Endothelial cell of umbilical vein (primary cell): ENCODE results near the gene PAQR4. TPM values are rescaled to one million over a fixed set of nuclear protein-coding genes. Genes with fewer than 3 reads are reported as not detected.
A peak's percentile ranks its signal among the peaks of the same experiment; 100 is the strongest.

Experiments used
- BruUV-seq: library from RNA; stranded (reverse); fragments of 400-500 nt; replicated peaks from 2 replicates; lab custom pipeline; 2021; lab: Mats Ljungman, UMichigan
- CTCF ChIA-PET: fragments of 300-600, 350-600 bp; sonication (Branson Sonifier 250); formaldehyde crosslinking; loops from one replicate; lab custom pipeline; 2021; ENCODE audit warnings: antibody characterized with exemption, inconsistent platforms; lab: Charles Lee
- POLR2A ChIA-PET: fragments of 300-600, 350-600 bp; sonication (Branson Sonifier 250); formaldehyde crosslinking; loops from one replicate; lab custom pipeline; 2021; ENCODE audit warnings: antibody characterized with exemption, inconsistent platforms; lab: Charles Lee
- DNase-seq: peaks from one replicate; pipeline ENCODE4 v3.0.0-alpha.2; 2011; ENCODE audit warnings: low read depth, low spot score
- FAIRE-seq: peaks from 2 replicates; lab custom pipeline; 2011; peaks lifted over from hg19 to GRCh38; lab: Jason Lieb, UNC
- H2AFZ ChIP-seq: 2 replicates; pipeline ENCODE4 v1.6.0; 2012; ENCODE audit warnings: low read depth, low read length, control low read depth, inconsistent platforms
- H3K27ac ChIP-seq: 2 replicates; pipeline ENCODE4 v1.5.1; 2011; ENCODE audit warnings: low read depth, mild to moderate bottlenecking, control low read depth, low read length, moderate library complexity; ENCODE audit not compliant: insufficient read depth
- H3K27me3 ChIP-seq, 2 experiments: 2 replicates each; pipeline versions ENCODE4 v1.6.0 to v1.6.1; 2011; ENCODE audit warnings: low read length in 2 of 2, mixed read lengths in 1 of 2; ENCODE audit not compliant: control insufficient read depth in 2 of 2, insufficient read depth in 2 of 2
- H3K36me3 ChIP-seq, 2 experiments: 2 replicates in 1 of 2; 3 replicates in 1 of 2; pipeline ENCODE4 v1.5.1; 2011; ENCODE audit warnings: low read length in 2 of 2, mild to moderate bottlenecking in 1 of 2, moderate library complexity in 1 of 2; ENCODE audit not compliant: control insufficient read depth in 2 of 2, insufficient read depth in 2 of 2; ENCODE audit errors: extremely low read depth in 1 of 2
- H3K4me1 ChIP-seq: 3 replicates; pipeline ENCODE4 v1.5.1; 2011; ENCODE audit warnings: mild to moderate bottlenecking, low read length; ENCODE audit not compliant: control insufficient read depth, insufficient read depth; ENCODE audit errors: extremely low read depth
- H3K4me2 ChIP-seq: 2 replicates; pipeline ENCODE4 v1.6.1; 2011; ENCODE audit warnings: low read length, control low read depth, mixed read lengths; ENCODE audit not compliant: insufficient read depth
- H3K4me3 ChIP-seq, 3 experiments: fragments of 200-600 bp in 1 of 3; sonication (generic), shearing (Covaris generic) in 1 of 3; replicated peaks in 1 of 3; 2 replicates each; pipeline ENCODE4 v1.5.1; 2011 to 2016; ENCODE audit warnings: control low read depth in 3 of 3, low read length in 3 of 3, mild to moderate bottlenecking in 2 of 3, inconsistent platforms in 1 of 3, low read depth in 1 of 3, moderate library complexity in 1 of 3; ENCODE audit not compliant: insufficient read depth in 1 of 3
- H3K79me2 ChIP-seq: 2 replicates; pipeline ENCODE4 v1.6.0; 2012; ENCODE audit warnings: low read length, inconsistent platforms; ENCODE audit not compliant: control insufficient read depth, insufficient read depth
- H3K9ac ChIP-seq: replicated peaks from 2 replicates; pipeline ENCODE3; 2011; ENCODE audit warnings: low read length, control low read depth; ENCODE audit not compliant: insufficient read depth; ENCODE audit errors: extremely low read depth
- H3K9me1 ChIP-seq: replicated peaks from 3 replicates; pipeline ENCODE4 v1.6.0; 2011; ENCODE audit warnings: mild to moderate bottlenecking, low read length; ENCODE audit not compliant: control insufficient read depth, insufficient read depth; ENCODE audit errors: extremely low read depth
- H3K9me3 ChIP-seq: replicated peaks from 2 replicates; pipeline ENCODE4 v1.5.1; 2012; ENCODE audit warnings: low read length, inconsistent platforms; ENCODE audit not compliant: control insufficient read depth, insufficient read depth
- H4K20me1 ChIP-seq: replicated peaks from 2 replicates; pipeline ENCODE3; 2011; ENCODE audit warnings: mild to moderate bottlenecking, low read length; ENCODE audit not compliant: control insufficient read depth, insufficient read depth; ENCODE audit errors: extremely low read depth
- EZH2 ChIP-seq: IDR thresholded peaks from 2 replicates; pipeline ENCODE4 v1.6.1; 2012; ENCODE audit warnings: borderline replicate concordance, low read depth, mild to moderate bottlenecking, moderate library complexity, low read length, inconsistent platforms; ENCODE audit not compliant: severe bottlenecking
- FOS ChIP-seq: IDR thresholded peaks from 2 replicates; pipeline ENCODE4 v1.6.1; 2011; ENCODE audit warnings: mild to moderate bottlenecking, low read length, moderate library complexity, borderline replicate concordance; ENCODE audit not compliant: insufficient read depth
- GATA2 ChIP-seq: IDR thresholded peaks from 2 replicates; pipeline ENCODE4 v1.7.0; 2011; ENCODE audit warnings: low read depth, mild to moderate bottlenecking, moderate library complexity, mixed read lengths, low read length; ENCODE audit not compliant: insufficient read length, insufficient read depth
- JUN ChIP-seq: IDR thresholded peaks from 2 replicates; pipeline ENCODE4 v1.6.1; 2011; ENCODE audit warnings: borderline replicate concordance, low read depth; ENCODE audit not compliant: insufficient read length, insufficient read depth
- MYC ChIP-seq: IDR thresholded peaks from one replicate; pipeline ENCODE4 v1.6.1; 2011; ENCODE audit warnings: mild to moderate bottlenecking, low read depth, low read length
- POLR2A ChIP-seq: IDR thresholded peaks from 2 replicates; pipeline ENCODE4 v1.6.1; 2012; ENCODE audit warnings: low read depth, mild to moderate bottlenecking, control low read depth, low read length
- POLR2AphosphoS5 ChIP-seq: IDR thresholded peaks from 2 replicates; pipeline ENCODE4 v1.6.1; 2012; ENCODE audit warnings: low read depth, mild to moderate bottlenecking, control low read depth, low read length, moderate library complexity; ENCODE audit not compliant: insufficient read depth
- dilution Hi-C: fragments of 300-500 bp; cut with MboI; formaldehyde crosslinking; loops from one replicate; pipeline ENCODE4 v1.15.0; 2019; ENCODE audit warnings: low sequenced_read_pairs; ENCODE audit not compliant: extremely low pct_ligation_motif_present
- intact Hi-C: fragments of 100-400 bp; cut with micrococcal nuclease; formaldehyde crosslinking; loops from one replicate; pipeline ENCODE4 v1.10.0; 2022
- polyA plus RNA-seq, 4 experiments: library from polyadenylated mRNA; depleted of rRNA in 3 of 4; stranded (reverse) in 3 of 4; unstranded in 1 of 4; fragments of >200 nt; gene quantifications; 2 replicates each; pipeline versions ENCODE4 v1.2.1 to v1.2.3, GENCODE V29; 2011 to 2012; ENCODE audit warnings: missing spikeins in 1 of 4
- total RNA-seq: library from RNA; stranded (reverse); gene quantifications from 2 replicates; pipeline ENCODE4 v1.2.3, GENCODE V29; 2021
- TF ChIP-seq, protein P1 (sequence below): IDR thresholded peaks from 2 replicates; pipeline ENCODE4 v1.6.1; 2011; ENCODE audit not compliant: insufficient read depth, insufficient read length
- TF ChIP-seq, protein P2 (sequence below), 2 donors: IDR thresholded peaks; 1 replicate in 1 of 2; 2 replicates in 1 of 2; pipeline ENCODE4 v1.5.1; 2011; ENCODE audit warnings: low read length in 2 of 2, mild to moderate bottlenecking in 2 of 2, moderate library complexity in 2 of 2, control low read depth in 1 of 2, inconsistent platforms in 1 of 2, low read depth in 1 of 2; ENCODE audit not compliant: insufficient read depth in 1 of 2; ENCODE audit errors: extremely low read depth in 1 of 2

The PAQR4 gene
- total and polyA plus RNA-seq, 2 donors (not counting 3 experiments of a cell fraction or from before 2014, with no cell fraction given): 23.8 to 31.2 TPM

DNA sequence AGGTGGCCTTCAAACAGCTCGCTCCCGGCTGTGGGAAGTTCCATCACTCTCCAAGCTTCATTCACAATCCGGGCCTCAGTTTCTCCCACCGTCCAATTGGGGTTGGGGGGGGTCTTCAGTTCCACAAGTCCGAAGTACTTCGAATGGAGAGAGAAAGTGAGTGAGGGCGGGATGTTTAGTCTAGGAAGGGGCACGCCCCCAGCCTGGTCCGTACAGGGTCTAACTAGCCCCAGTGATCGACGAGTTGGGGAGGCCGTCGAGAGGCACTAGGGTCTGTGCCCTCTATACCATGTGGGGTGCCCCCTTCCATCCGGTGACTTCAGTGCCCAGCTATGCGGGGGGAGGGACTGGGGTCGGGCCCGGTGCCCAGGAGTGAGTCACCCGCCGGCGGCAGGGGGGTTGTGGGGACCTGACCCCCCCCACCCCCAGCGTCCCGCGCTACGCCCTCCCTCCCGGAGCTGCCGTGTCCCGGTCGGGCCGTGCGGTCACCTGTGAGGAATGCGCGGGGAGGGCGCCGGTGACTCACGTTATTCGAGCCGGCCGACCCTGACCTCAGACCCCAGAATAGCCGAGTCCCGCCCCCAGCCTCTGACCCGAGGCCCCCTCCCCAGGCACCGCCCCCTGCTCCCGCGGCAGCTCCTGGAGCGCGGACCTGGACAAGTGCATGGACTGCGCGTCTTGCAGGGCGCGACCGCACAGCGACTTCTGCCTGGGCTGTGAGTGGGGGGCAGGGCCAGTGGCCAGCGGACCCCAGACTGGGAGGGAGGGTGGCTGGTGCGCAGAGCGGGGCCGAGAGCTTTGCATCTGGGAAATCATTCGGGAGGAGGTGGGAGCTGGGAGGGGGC, 51.7 kb downstream of the PAQR4 start:
- peak; percentile 93 for FAIRE-seq
- no TSS peak for BruUV-seq
- Histone ChIP-seq H2AFZ (no peak overlapping the region), H3K36me3 (no peaks in the 10 kb centered on the region), H3K4me1 (peaks cover 18% of the 10 kb centered on the region), H3K9me1 (no peaks in the 10 kb centered on the region), H4K20me1 (no peaks in the 10 kb centered on the region), H3K4me3 (peak overlapping the region; percentile 61 to 83 (median 75)), H3K9me3 (no peaks in the 10 kb centered on the region), H3K9ac (peak overlapping the region; percentile 99), H3K79me2 (peaks cover 2% of the 10 kb centered on the region), H3K27me3 (peaks cover 0 to 2% of the 10 kb centered on the region in 2 experiments), H3K27ac (peak overlapping the region; percentile 98), H3K4me2 (peak overlapping the region; percentile 83)
- intact Hi-C loops (loop anchor here (1.0 to 2.0 kb wide), 3 partner anchors 17 to 116 kb away; partner anchors contain the start of gene PAQR4), dilution Hi-C loops (no loop called here)
- POLR2A ChIA-PET: interaction anchor here (0.6 to 2.2 kb wide), 9 partner anchors 7 to 138 kb away, joined by 3 to 16 read pairs (median 5); partner anchors contain the start of gene ZNF213
- CTCF ChIA-PET: interaction anchor here (1.2 to 6.1 kb wide), 7 partner anchors 7 to 38 kb away, joined by 7 to 52 read pairs (median 9); no protein-coding TSS in a partner anchor
- TF ChIP-seq JUN (peak; percentile 75), EZH2 (no peak), POLR2AphosphoS5 (peak; percentile 97), MYC (peak; percentile 67), GATA2 (no peak), FOS (peak; percentile 97), POLR2A (peak; percentile 32)
- TF ChIP-seq, protein P1, sequence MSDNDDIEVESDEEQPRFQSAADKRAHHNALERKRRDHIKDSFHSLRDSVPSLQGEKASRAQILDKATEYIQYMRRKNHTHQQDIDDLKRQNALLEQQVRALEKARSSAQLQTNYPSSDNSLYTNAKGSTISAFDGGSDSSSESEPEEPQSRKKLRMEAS: peak; percentile 21
- TF ChIP-seq, protein P2, sequence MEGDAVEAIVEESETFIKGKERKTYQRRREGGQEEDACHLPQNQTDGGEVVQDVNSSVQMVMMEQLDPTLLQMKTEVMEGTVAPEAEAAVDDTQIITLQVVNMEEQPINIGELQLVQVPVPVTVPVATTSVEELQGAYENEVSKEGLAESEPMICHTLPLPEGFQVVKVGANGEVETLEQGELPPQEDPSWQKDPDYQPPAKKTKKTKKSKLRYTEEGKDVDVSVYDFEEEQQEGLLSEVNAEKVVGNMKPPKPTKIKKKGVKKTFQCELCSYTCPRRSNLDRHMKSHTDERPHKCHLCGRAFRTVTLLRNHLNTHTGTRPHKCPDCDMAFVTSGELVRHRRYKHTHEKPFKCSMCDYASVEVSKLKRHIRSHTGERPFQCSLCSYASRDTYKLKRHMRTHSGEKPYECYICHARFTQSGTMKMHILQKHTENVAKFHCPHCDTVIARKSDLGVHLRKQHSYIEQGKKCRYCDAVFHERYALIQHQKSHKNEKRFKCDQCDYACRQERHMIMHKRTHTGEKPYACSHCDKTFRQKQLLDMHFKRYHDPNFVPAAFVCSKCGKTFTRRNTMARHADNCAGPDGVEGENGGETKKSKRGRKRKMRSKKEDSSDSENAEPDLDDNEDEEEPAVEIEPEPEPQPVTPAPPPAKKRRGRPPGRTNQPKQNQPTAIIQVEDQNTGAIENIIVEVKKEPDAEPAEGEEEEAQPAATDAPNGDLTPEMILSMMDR (IDR thresholded peaks at IDR 0.05; ENCODE audit: extremely low read depth in 1 of 2, insufficient read depth in 1 of 2, low read depth in 1 of 2, low read length in 2 of 2): no peak
- DNase-seq: peak; percentile 86
